Measurements from ENCODE around the gene CHRNA3. TPM values are rescaled to one million over a fixed set of nuclear protein-coding genes. Genes with fewer than 3 reads are reported as not detected.
"Not testable (repeated sequence)": the region's sequence is repeated elsewhere in the genome, so short reads cannot be mapped to it uniquely, and the experiment has no call there.

The CHRNA3 gene
- total RNA-seq, 2 experiments from 2014 or later = not detected

DNA sequence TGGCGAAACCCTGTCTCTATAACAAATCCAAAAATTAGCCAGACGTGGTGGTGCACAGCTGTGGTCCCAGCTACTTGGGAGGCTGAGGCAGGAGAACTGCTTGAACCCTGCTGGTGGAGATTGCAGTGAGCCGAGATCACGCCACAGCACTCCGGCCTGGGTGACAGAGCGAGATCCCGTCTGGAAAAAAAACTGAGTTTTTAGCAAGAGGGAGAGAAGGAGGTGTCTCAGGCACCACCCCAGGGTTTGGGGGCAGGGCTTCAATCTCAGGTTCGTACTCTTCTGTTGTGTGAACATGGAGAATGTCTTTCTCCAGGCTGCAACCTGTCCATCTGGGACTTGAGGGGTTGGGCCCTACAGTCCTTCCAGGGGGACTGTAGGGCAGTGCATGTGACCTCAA is 2.7 kb downstream of the CHRNA3 start:
- Mint-ChIP-seq H3K9me3 (no peaks in the 10 kb centered on the region), H3K4me3 (no peak overlapping the region), H3K4me1 (peaks cover 7% of the 10 kb centered on the region), H3K27me3 (peaks cover 44% of the 10 kb centered on the region), H3K27ac (no peak overlapping the region), H3K36me3 (no peaks in the 10 kb centered on the region)
- POLR2A ChIA-PET = no interaction called here
- ATAC-seq (ENCODE audit: low read depth) (no peak), DNase-seq (no peak)

DNA sequence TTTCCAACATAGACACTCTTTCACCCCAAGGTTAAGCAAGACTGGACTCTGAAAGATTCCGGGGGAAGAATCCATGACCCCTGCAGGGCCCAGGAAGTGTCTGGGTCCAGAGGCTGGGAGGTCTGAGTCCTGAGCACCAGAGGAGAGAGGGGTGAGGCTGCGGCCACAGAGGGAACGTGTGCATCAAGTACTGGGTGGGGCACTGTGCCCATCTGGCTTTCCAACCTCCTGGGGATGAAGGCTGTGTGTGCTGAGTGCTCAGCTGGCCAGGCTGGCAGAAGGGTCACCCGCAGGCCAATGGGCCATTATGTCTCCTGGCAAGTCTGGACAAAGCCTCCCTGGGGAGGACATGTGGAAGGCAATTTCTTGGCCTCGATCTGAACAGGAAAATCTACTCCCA is 3.3 kb downstream of the CHRNA3 start:
- Mint-ChIP-seq H3K4me3 (no peak overlapping the region), H3K27ac (no peak overlapping the region), H3K27me3 (peaks cover 38% of the 10 kb centered on the region), H3K9me3 (no peaks in the 10 kb centered on the region), H3K4me1 (peaks cover 7% of the 10 kb centered on the region), H3K36me3 (no peaks in the 10 kb centered on the region)
- ATAC-seq (ENCODE audit: low read depth) (no peak), DNase-seq (no peak)
- POLR2A ChIA-PET = no interaction called here

DNA sequence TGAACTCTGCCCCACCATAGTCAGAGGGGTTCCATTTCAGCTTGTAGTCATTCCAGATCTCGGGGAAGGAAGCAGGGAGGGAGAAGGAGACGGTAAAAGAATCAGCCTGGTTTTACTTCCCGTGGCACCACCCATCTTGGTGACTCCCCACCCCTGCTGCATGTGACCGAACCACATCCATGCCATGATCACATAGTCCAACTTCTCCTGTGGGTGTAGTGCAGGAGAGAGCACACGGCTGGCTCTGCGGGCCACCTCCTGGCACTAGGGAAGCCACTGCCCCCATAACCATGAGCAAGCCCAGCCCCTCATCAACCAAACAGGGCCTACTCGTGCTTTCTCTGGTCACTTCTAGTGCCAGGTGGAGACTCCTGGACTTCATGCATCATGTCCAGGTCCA is 3.7 kb downstream of the CHRNA3 start:
- DNase-seq = no peak
- Mint-ChIP-seq H3K9me3 (no peaks in the 10 kb centered on the region), H3K4me3 (no peak overlapping the region), H3K36me3 (no peaks in the 10 kb centered on the region), H3K27me3 (peaks cover 34% of the 10 kb centered on the region), H3K4me1 (peaks cover 6% of the 10 kb centered on the region), H3K27ac (no peak overlapping the region)
- no peak for ATAC-seq (ENCODE audit: low read depth)
- POLR2A ChIA-PET = no interaction called here

DNA sequence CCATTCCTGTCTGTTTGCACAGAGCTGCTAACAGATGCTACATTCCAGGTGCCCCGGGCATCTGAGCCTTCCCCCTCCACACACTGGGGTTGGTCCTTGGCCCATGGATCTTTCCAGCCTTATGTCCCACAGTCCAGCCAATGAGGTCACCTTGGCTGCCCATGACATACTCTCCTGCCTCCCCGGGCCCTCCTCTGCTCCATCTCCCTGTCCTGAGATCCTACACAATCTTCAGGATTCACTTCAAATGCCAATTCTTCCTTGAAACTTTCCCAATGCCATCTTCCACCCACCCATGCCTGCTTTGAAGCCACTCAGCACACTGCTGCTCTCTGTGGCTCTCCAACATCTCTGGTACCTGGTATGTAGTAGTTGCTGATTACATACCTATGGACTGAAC is 4.3 kb downstream of the CHRNA3 start:
- DNase-seq = no peak
- ATAC-seq (ENCODE audit: low read depth) = no peak
- H3K9me3 Mint-ChIP-seq = no peaks in the 10 kb centered on the region
- no peak overlapping the region for H3K27ac Mint-ChIP-seq
- H3K36me3 Mint-ChIP-seq = no peaks in the 10 kb centered on the region
- POLR2A ChIA-PET = no interaction called here
- H3K4me1 Mint-ChIP-seq = no peaks in the 10 kb centered on the region
- H3K27me3 Mint-ChIP-seq = peaks cover 28% of the 10 kb centered on the region
- no peak overlapping the region for H3K4me3 Mint-ChIP-seq

DNA sequence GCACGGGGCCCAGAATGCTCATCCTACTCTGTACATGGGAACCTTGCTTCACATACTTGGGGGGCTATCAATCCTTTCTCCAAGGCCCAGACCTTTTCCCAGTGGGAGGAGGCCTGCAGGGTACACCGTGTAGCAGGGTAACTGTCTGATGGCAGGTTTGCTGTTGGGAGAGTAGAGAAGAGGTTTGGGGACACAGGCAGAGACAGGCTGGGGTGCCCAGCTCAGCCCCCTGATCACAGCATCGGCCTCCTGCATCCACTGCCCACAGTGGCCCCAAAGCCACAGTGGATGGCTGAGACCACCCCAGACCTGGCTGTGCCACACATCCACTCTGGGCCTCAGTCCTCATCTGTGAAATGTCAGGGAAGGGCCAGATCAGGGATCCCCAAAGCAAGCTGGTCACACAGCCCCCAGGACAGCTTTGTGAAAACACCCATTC is 5.6 kb downstream of the CHRNA3 start:
- no peak overlapping the region for H3K27ac Mint-ChIP-seq
- no peaks in the 10 kb centered on the region for H3K36me3 Mint-ChIP-seq
- no peak for ATAC-seq (ENCODE audit: low read depth)
- POLR2A ChIA-PET = interaction anchor here (0.5 kb wide), 1 partner anchor 392 kb away, joined by 6 read pairs; no protein-coding TSS in a partner anchor
- H3K27me3 Mint-ChIP-seq = peaks cover 24% of the 10 kb centered on the region
- H3K4me1 Mint-ChIP-seq = no peaks in the 10 kb centered on the region
- H3K9me3 Mint-ChIP-seq = no peaks in the 10 kb centered on the region
- no peak overlapping the region for H3K4me3 Mint-ChIP-seq
- no peak for DNase-seq

DNA sequence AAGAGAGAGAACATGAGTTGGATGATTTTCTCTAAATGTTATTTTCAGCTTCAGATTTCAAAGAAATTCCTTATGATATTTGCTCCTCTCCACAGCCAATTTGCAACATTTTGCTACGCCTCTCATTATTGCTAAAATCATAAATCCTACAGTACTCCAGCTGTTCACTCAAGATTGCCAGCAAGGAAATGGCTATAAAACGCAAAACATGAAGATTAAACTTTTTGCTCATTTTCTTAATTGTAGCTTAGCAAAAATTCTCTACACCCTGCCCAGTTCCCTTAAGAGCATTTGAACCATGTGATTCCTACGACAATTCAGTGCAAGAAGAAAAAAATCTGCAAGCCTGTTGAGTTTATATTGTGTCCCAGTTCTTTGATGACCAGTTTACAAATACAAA is 6.8 kb downstream of the CHRNA3 start:
- Mint-ChIP-seq H3K4me1 (no peaks in the 10 kb centered on the region), H3K9me3 (no peaks in the 10 kb centered on the region), H3K27ac (no peak overlapping the region), H3K36me3 (no peaks in the 10 kb centered on the region), H3K4me3 (no peak overlapping the region), H3K27me3 (peaks cover 15% of the 10 kb centered on the region)
- POLR2A ChIA-PET = no interaction called here
- no peak for ATAC-seq (ENCODE audit: low read depth)
- DNase-seq = no peak

DNA sequence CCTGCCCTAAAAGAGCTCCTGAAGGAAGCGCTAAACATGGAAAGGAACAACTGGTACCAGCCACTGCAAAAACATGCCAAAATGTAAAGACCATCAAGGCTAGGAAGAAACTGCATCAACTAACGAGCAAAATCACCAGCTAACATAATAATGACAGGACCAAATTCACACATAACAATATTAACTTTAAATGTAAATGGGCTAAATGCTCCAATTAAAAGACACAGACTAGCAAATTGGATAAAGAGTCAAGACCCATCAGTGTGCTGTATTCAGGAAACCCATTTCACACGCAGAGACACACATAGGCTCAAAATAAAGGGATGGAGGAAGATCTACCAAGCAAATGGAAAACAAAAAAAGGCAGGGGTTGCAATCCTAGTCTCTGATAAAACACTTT is 11.2 kb downstream of the CHRNA3 start:
- H3K4me3 Mint-ChIP-seq; ATAC-seq (ENCODE audit: low read depth); DNase-seq; H3K36me3 Mint-ChIP-seq; H3K4me1 Mint-ChIP-seq; POLR2A ChIA-PET; H3K9me3 Mint-ChIP-seq; H3K27ac Mint-ChIP-seq: not testable (repeated sequence)
- peaks cover 22% of the 10 kb centered on the region for H3K27me3 Mint-ChIP-seq

DNA sequence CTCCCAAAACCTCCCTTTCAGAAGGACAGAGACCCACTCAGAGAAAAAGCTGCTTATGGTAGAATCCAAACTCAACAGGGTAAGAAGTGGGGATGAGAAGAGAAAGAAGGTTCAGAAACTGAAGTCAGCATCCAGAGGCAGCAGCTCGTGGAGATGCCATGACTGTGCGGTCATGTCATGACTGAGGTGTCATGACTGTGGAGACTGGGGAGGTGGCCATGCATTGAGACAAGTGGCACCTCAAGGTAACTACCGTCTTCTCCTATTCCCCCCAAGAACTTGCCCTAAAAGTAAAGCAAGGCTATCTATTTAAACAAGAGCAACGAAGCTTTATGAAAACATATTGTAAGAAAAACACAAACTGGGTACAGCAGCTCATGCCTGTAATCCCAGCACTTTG is 15.1 kb downstream of the CHRNA3 start:
- no peaks in the 10 kb centered on the region for H3K36me3 Mint-ChIP-seq
- H3K27ac Mint-ChIP-seq = no peak overlapping the region
- DNase-seq = no peak
- ATAC-seq (ENCODE audit: low read depth) = no peak
- POLR2A ChIA-PET = no interaction called here
- H3K4me1 Mint-ChIP-seq = no peaks in the 10 kb centered on the region
- no peak overlapping the region for H3K4me3 Mint-ChIP-seq
- peaks cover 19% of the 10 kb centered on the region for H3K27me3 Mint-ChIP-seq
- no peaks in the 10 kb centered on the region for H3K9me3 Mint-ChIP-seq

DNA sequence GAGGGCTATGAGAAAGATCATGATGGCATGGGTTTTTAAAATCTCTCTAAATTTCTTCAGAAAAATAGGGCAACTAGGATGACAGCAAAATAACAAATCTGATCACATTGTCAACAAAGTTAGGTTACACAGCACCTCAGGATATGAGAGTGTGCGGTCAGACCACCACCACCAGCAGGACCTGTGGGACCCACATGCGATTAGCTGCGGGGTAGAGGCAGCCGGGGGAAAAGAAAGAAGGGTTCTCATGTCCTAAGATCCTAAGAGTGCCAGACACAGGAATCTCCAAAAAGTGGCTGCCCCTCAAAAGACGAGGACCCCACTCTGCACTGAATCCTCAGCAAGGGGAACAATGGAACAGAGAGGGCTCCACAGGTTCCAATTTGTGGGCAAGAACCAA is 15.6 kb downstream of the CHRNA3 start:
- Mint-ChIP-seq H3K36me3 (no peaks in the 10 kb centered on the region), H3K4me3 (no peak overlapping the region), H3K27ac (no peak overlapping the region), H3K9me3 (no peaks in the 10 kb centered on the region), H3K27me3 (peaks cover 17% of the 10 kb centered on the region), H3K4me1 (no peaks in the 10 kb centered on the region)
- POLR2A ChIA-PET = no interaction called here
- no peak for ATAC-seq (ENCODE audit: low read depth)
- no peak for DNase-seq

DNA sequence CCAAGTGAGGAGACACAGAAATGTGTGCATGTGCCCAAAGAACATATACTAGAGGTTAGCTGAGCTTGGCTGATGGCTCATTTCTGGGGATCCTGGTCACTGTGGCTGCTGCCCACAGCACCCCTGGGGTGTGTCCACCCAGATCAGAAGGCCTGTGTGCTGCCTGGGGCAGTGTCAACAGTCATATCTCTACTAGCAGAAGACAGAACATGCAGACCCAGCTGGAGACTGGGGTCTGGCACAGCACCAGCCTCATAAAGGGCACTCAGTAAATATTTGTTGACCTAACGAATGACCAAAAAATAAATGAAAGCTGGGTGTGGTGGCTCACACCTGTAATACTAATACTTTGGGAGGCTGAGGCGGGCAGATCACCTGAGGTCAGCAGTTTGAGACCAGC is 16.4 kb downstream of the CHRNA3 start:
- Mint-ChIP-seq H3K27me3 (peaks cover 16% of the 10 kb centered on the region), H3K4me1 (no peaks in the 10 kb centered on the region), H3K4me3 (no peak overlapping the region), H3K36me3 (no peaks in the 10 kb centered on the region), H3K27ac (no peak overlapping the region), H3K9me3 (no peaks in the 10 kb centered on the region)
- POLR2A ChIA-PET = no interaction called here
- no peak for DNase-seq
- no peak for ATAC-seq (ENCODE audit: low read depth)

DNA sequence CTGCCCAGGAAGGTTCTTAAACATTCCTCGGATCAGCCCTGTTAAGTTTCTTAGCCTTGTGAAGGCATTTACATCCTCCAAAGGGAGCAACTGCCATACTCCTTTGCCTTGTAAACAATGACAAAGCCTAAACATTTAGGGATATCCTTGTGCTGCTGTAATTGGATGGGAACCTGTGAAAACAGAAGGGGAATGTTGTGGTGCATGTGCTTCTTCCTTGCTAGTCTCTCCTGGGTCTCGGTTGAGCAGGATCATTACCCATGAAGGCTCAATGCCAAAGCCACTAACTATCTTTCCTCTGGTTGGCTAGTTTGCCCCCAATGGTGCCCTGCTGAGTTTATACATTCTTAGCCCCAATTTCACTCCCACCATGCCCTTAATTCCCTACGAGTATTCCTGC is 17.3 kb downstream of the CHRNA3 start:
- H3K27me3 Mint-ChIP-seq = peaks cover 10% of the 10 kb centered on the region
- H3K9me3 Mint-ChIP-seq = no peaks in the 10 kb centered on the region
- no peak overlapping the region for H3K27ac Mint-ChIP-seq
- no peak for ATAC-seq (ENCODE audit: low read depth)
- H3K36me3 Mint-ChIP-seq = no peaks in the 10 kb centered on the region
- no peaks in the 10 kb centered on the region for H3K4me1 Mint-ChIP-seq
- H3K4me3 Mint-ChIP-seq = no peak overlapping the region
- POLR2A ChIA-PET = no interaction called here
- DNase-seq = no peak

DNA sequence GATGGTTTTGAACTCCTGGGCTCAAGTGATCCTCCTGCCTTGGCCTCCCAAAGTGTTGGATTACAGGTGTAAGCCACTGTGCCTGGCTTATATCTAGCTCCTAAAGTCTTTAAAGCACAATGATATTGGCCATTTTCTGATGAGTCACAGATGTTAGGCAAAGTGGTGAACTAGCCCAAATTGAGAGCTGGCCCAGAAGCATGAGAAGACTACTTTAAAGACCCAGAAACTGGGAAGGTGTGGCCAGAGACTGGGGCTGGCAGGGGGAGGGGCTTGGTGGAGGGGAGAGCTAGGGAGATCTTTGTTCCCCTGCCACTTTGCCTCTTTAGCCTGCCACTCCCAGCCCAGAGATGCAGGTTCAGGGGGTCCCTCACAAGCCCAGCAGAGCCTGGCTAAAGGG is 21.6 kb downstream of the CHRNA3 start:
- Mint-ChIP-seq H3K27me3 (no peaks in the 10 kb centered on the region), H3K4me1 (peaks cover 2% of the 10 kb centered on the region), H3K9me3 (no peaks in the 10 kb centered on the region), H3K4me3 (no peak overlapping the region), H3K36me3 (no peaks in the 10 kb centered on the region), H3K27ac (no peak overlapping the region)
- POLR2A ChIA-PET = no interaction called here
- DNase-seq = no peak
- no peak for ATAC-seq (ENCODE audit: low read depth)

DNA sequence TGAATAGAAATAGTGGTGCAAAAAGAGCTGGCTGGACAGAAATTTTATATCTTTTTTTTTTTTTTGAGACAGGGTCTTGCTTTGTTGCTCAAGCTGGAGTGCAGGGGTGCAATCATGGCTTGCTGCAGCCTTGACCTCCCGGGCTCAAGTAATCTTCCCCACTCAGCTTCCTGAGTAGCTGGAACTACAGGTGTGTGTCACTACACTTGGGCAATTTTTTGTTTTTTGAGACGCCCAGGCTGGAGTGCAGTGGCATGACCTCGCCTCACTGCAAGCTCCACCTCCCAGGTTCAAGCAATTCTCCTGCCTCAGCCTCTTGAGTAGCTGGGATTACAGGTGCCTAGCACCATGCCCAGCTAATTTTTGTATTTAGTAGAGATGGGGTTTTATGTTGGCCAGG is 22.4 kb downstream of the CHRNA3 start:
- POLR2A ChIA-PET = no interaction called here
- H3K36me3 Mint-ChIP-seq = no peaks in the 10 kb centered on the region
- no peak overlapping the region for H3K4me3 Mint-ChIP-seq
- no peaks in the 10 kb centered on the region for H3K9me3 Mint-ChIP-seq
- DNase-seq (no peak), ATAC-seq (ENCODE audit: low read depth) (no peak)
- peaks cover 2% of the 10 kb centered on the region for H3K4me1 Mint-ChIP-seq
- no peak overlapping the region for H3K27ac Mint-ChIP-seq
- H3K27me3 Mint-ChIP-seq = no peaks in the 10 kb centered on the region

DNA sequence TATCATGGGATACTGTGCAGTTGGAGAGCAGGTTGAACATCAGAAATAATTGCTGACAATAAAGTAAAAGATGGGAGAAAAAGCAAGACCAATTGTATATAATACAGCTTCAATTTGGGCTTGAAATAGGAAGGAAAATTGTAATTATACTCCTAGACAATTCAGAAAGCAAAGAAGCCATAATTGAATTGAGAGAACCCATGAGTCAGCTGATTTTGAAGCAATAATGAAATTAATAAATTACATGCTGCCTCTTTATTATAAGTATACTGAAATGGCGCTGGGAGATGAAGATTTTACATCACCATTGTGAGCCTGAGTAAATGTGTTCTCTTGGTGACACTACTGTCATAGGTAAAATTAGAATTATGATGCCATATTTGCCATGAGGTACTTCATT is 23.2 kb downstream of the CHRNA3 start:
- no peaks in the 10 kb centered on the region for H3K27me3 Mint-ChIP-seq
- no peaks in the 10 kb centered on the region for H3K36me3 Mint-ChIP-seq
- POLR2A ChIA-PET = no interaction called here
- H3K4me3 Mint-ChIP-seq = no peak overlapping the region
- ATAC-seq (ENCODE audit: low read depth) (no peak), DNase-seq (no peak)
- peaks cover 2% of the 10 kb centered on the region for H3K4me1 Mint-ChIP-seq
- no peaks in the 10 kb centered on the region for H3K9me3 Mint-ChIP-seq
- H3K27ac Mint-ChIP-seq = no peak overlapping the region

DNA sequence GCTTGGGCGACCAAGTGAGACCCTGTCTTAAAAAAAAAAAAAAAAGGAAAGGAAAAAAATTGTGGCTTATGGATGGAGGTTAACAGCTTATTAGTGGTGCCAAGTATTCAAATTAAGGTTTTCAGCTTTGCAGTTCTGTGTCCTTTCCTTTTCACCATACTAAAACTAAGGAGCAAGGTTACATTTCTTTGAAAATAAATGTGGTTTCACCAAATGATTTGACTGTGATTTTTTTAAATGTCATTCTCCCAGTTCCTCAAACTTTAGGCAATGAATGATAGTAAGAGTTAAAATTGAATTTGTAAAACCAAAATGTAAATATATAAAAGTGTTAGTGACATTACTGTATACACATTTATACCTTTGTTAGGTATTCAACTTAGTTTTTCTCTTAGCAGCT is 45.9 kb downstream of the CHRNA3 start:
- no peaks in the 10 kb centered on the region for H3K36me3 Mint-ChIP-seq
- DNase-seq (no peak), ATAC-seq (ENCODE audit: low read depth) (no peak)
- H3K27ac Mint-ChIP-seq = no peak overlapping the region
- POLR2A ChIA-PET = no interaction called here
- H3K27me3 Mint-ChIP-seq = peaks cover 4% of the 10 kb centered on the region
- H3K9me3 Mint-ChIP-seq = no peaks in the 10 kb centered on the region
- H3K4me3 Mint-ChIP-seq = no peak overlapping the region
- H3K4me1 Mint-ChIP-seq = no peaks in the 10 kb centered on the region
